H1 (cell line): ENCODE data around the gene BBS9. TPM values are rescaled to one million over a fixed set of nuclear protein-coding genes. Genes with fewer than 3 reads are reported as not detected.

Experiments
- CTCF ChIA-PET: fragments of 300-600 bp; sonication (Branson Sonifier 250); formaldehyde crosslinking; loops from one replicate; lab custom pipeline; 2021; ENCODE audit not compliant: partially characterized antibody; lab: Charles Lee
- POLR2A ChIA-PET: fragments of 300-600 bp; sonication (Branson Sonifier 250); formaldehyde crosslinking; loops from one replicate; lab custom pipeline; 2021; ENCODE audit warnings: inconsistent platforms; ENCODE audit not compliant: partially characterized antibody; lab: Charles Lee
- DNase-seq, 2 experiments: peaks; one replicate each; pipeline versions ENCODE4 v3.0.0 to v3.0.0-alpha.2; 2010 to 2022; ENCODE audit warnings: low spot score in 2 of 2, low read depth in 1 of 2, mixed read lengths in 1 of 2
- FAIRE-seq: peaks from 2 replicates; lab custom pipeline; 2011; peaks lifted over from hg19 to GRCh38; lab: Jason Lieb, UNC
- H2AFZ ChIP-seq: 2 replicates; pipeline ENCODE4 v1.8.1; 2012; ENCODE audit warnings: low read length, inconsistent platforms
- H2AK5ac ChIP-seq: 2 replicates; pipeline ENCODE4 v1.6.1; 2013; ENCODE audit warnings: low read depth, low read length
- H2BK120ac ChIP-seq: replicated peaks from 2 replicates; pipeline ENCODE3; 2013; ENCODE audit warnings: low read depth, low read length, inconsistent platforms
- H2BK12ac ChIP-seq: 2 replicates; pipeline ENCODE4 v1.6.1; 2013; ENCODE audit warnings: low read depth, low read length
- H2BK15ac ChIP-seq: 2 replicates; pipeline ENCODE4 v1.6.1; 2013; ENCODE audit warnings: low read length
- H2BK20ac ChIP-seq: 2 replicates; pipeline ENCODE4 v1.6.1; 2013; ENCODE audit warnings: low read length
- H2BK5ac ChIP-seq: 2 replicates; pipeline ENCODE4 v1.6.1; 2013; ENCODE audit warnings: low read depth, low read length
- H3K14ac ChIP-seq: 2 replicates; pipeline ENCODE4 v1.6.1; 2013; ENCODE audit warnings: inconsistent platforms; ENCODE audit not compliant: insufficient read length
- H3K18ac ChIP-seq: 2 replicates; pipeline ENCODE4 v1.6.1; 2013; ENCODE audit warnings: low read length; ENCODE audit errors: extremely low read depth
- H3K23ac ChIP-seq: 2 replicates; pipeline ENCODE4 v1.6.1; 2013; ENCODE audit warnings: inconsistent platforms; ENCODE audit not compliant: insufficient read length
- H3K23me2 ChIP-seq: 2 replicates; pipeline ENCODE4 v1.6.1; 2013; ENCODE audit warnings: low read depth, low read length
- H3K27ac ChIP-seq: 2 replicates; pipeline ENCODE4 v1.6.1; 2011; ENCODE audit warnings: low read depth, low read length, inconsistent platforms
- H3K27me3 ChIP-seq, 4 experiments: replicated peaks in 1 of 4; 1 replicate in 1 of 4; 2 replicates in 3 of 4; pipeline versions ENCODE4 v1.6.1 to v1.8.1; 2011 to 2013; ENCODE audit warnings: low read length in 3 of 4, mild to moderate bottlenecking in 3 of 4, inconsistent platforms in 2 of 4, mixed read lengths in 2 of 4, moderate library complexity in 1 of 4; ENCODE audit not compliant: control insufficient read depth in 3 of 4, insufficient read depth in 3 of 4; ENCODE audit errors: extremely low read depth in 1 of 4
- H3K36me3 ChIP-seq, 4 experiments: 2 replicates each; pipeline versions ENCODE4 v1.6.1 to v1.8.1; 2011 to 2013; ENCODE audit warnings: mild to moderate bottlenecking in 4 of 4, low read length in 3 of 4, moderate library complexity in 2 of 4, control low read depth in 1 of 4, inconsistent platforms in 1 of 4; ENCODE audit not compliant: insufficient read depth in 4 of 4, control insufficient read depth in 2 of 4
- H3K4ac ChIP-seq: replicated peaks from 2 replicates; pipeline ENCODE3; 2013; ENCODE audit warnings: low read length, low read depth, mixed read lengths, inconsistent platforms; ENCODE audit not compliant: insufficient read length
- H3K4me1 ChIP-seq, 4 experiments: replicated peaks in 1 of 4; 1 replicate in 1 of 4; 2 replicates in 3 of 4; pipeline versions ENCODE4 v1.6.1 to v1.8.1; 2011 to 2013; ENCODE audit warnings: low read length in 3 of 4, inconsistent platforms in 2 of 4, mixed read lengths in 1 of 4; ENCODE audit not compliant: insufficient read depth in 4 of 4, control insufficient read depth in 3 of 4
- H3K4me2 ChIP-seq, 2 experiments: 2 replicates each; pipeline versions ENCODE4 v1.6.1 to v1.8.1; 2011 to 2013; ENCODE audit warnings: low read depth in 2 of 2, low read length in 2 of 2, control low read depth in 1 of 2, inconsistent platforms in 1 of 2, mild to moderate bottlenecking in 1 of 2; ENCODE audit not compliant: insufficient read depth in 1 of 2
- H3K4me3 ChIP-seq, 4 experiments: fragments of 200-600, 300-600 bp in 1 of 4; sonication (generic), shearing (Covaris generic), sonication (Bioruptor Twin) in 1 of 4; 2 replicates each; pipeline versions ENCODE4 v1.5.1 to v1.8.1; 2011 to 2016; ENCODE audit warnings: low read length in 4 of 4, low read depth in 3 of 4, control low read depth in 2 of 4, inconsistent platforms in 2 of 4, mild to moderate bottlenecking in 2 of 4, mixed read lengths in 1 of 4, moderate library complexity in 1 of 4; ENCODE audit not compliant: insufficient read depth in 2 of 4; ENCODE audit errors: extremely low read depth in 1 of 4
- H3K56ac ChIP-seq: replicated peaks from 2 replicates; pipeline ENCODE3; 2013; ENCODE audit warnings: low read depth, mild to moderate bottlenecking, mixed read lengths, low read length, inconsistent platforms; ENCODE audit not compliant: insufficient read length
- H3K79me1 ChIP-seq: 2 replicates; pipeline ENCODE4 v1.6.1; 2013; ENCODE audit warnings: low read depth, low read length, control low read depth
- H3K79me2 ChIP-seq, 2 experiments: 2 replicates each; pipeline versions ENCODE4 v1.6.1 to v1.8.1; 2012 to 2013; ENCODE audit warnings: low read length in 2 of 2, mild to moderate bottlenecking in 2 of 2, inconsistent platforms in 1 of 2; ENCODE audit not compliant: insufficient read depth in 2 of 2, control insufficient read depth in 1 of 2
- H3K9ac ChIP-seq, 4 experiments: replicated peaks in 1 of 4; 1 replicate in 1 of 4; 2 replicates in 3 of 4; pipeline versions ENCODE4 v1.6.1 to v1.8.1; 2011 to 2013; ENCODE audit warnings: low read depth in 3 of 4, low read length in 3 of 4, control low read depth in 2 of 4, mild to moderate bottlenecking in 2 of 4, moderate library complexity in 2 of 4, inconsistent platforms in 1 of 4; ENCODE audit errors: extremely low read depth in 1 of 4
- H3K9me3 ChIP-seq, 2 experiments: 2 replicates each; pipeline versions ENCODE4 v1.6.1 to v1.8.1; 2012 to 2013; ENCODE audit warnings: mild to moderate bottlenecking in 2 of 2, moderate library complexity in 2 of 2, control low read depth in 1 of 2, inconsistent platforms in 1 of 2, low read depth in 1 of 2, low read length in 1 of 2, mixed read lengths in 1 of 2; ENCODE audit not compliant: insufficient read depth in 2 of 2
- H4K20me1 ChIP-seq, 2 experiments: replicated peaks in 1 of 2; 2 replicates each; pipeline versions ENCODE3 to v1.8.1; 2011 to 2013; ENCODE audit warnings: inconsistent platforms in 2 of 2, low read length in 2 of 2, mild to moderate bottlenecking in 1 of 2; ENCODE audit not compliant: insufficient read depth in 2 of 2, control insufficient read depth in 1 of 2
- H4K5ac ChIP-seq: 2 replicates; pipeline ENCODE4 v1.6.1; 2013; ENCODE audit warnings: low read length, low read depth, mixed read lengths, inconsistent platforms; ENCODE audit not compliant: insufficient read length
- H4K8ac ChIP-seq: 2 replicates; pipeline ENCODE4 v1.8.0; 2013; ENCODE audit warnings: mild to moderate bottlenecking, moderate library complexity, low read length, inconsistent platforms; ENCODE audit not compliant: insufficient read depth; ENCODE audit errors: extremely low read depth
- H4K91ac ChIP-seq: replicated peaks from 2 replicates; pipeline ENCODE3; 2013; ENCODE audit warnings: low read length, mixed read lengths, inconsistent platforms; ENCODE audit not compliant: insufficient read length
- CEBPB ChIP-seq: IDR thresholded peaks from 2 replicates; pipeline ENCODE4 v1.6.1; 2012; ENCODE audit warnings: low read depth, low read length
- CTBP2 ChIP-seq: IDR thresholded peaks from 2 replicates; pipeline ENCODE4 v1.7.0; 2011; ENCODE audit warnings: borderline replicate concordance, mild to moderate bottlenecking, moderate library complexity, mixed read lengths, low read length; ENCODE audit not compliant: insufficient read depth, insufficient read length
- EZH2 ChIP-seq: fragments of 200-600 bp; sonication (generic); IDR thresholded peaks from 2 replicates; pipeline ENCODE4 v1.7.1; 2012; ENCODE audit warnings: low read depth, mild to moderate bottlenecking, moderate library complexity, low read length, inconsistent platforms; ENCODE audit not compliant: severe bottlenecking
- HDAC6 ChIP-seq: IDR thresholded peaks from one replicate; pipeline ENCODE4 v1.7.1; 2012; ENCODE audit warnings: low read depth, mild to moderate bottlenecking, inconsistent platforms, low read length, moderate library complexity
- PHF8 ChIP-seq: fragments of 200-600 bp; sonication (generic); conservative IDR thresholded peaks from 2 replicates; pipeline ENCODE4 v1.7.1; 2012; ENCODE audit warnings: low read depth, mild to moderate bottlenecking, inconsistent platforms, low read length, moderate library complexity
- POLR2A ChIP-seq, 2 experiments: IDR thresholded peaks; 1 replicate in 1 of 2; 2 replicates in 1 of 2; pipeline ENCODE4 v1.6.1; 2011; ENCODE audit warnings: low read depth in 2 of 2, low read length in 2 of 2, mild to moderate bottlenecking in 2 of 2; ENCODE audit errors: control extremely low read depth in 1 of 2
- RFX5 ChIP-seq: IDR thresholded peaks from 2 replicates; pipeline ENCODE4 v1.6.1; 2011; ENCODE audit warnings: low read depth, low read length, improper control_type of control experiment, borderline replicate concordance
- RXRA ChIP-seq: IDR thresholded peaks from 2 replicates; pipeline ENCODE4 v1.6.1; 2011; ENCODE audit warnings: low read depth, mild to moderate bottlenecking, low read length, moderate library complexity; ENCODE audit not compliant: insufficient read depth
- SIX5 ChIP-seq: IDR thresholded peaks from 2 replicates; pipeline ENCODE4 v1.6.1; 2011; ENCODE audit warnings: mild to moderate bottlenecking, low read depth, low read length
- SP2 ChIP-seq: IDR thresholded peaks from 2 replicates; pipeline ENCODE4 v1.6.1; 2012; ENCODE audit warnings: mild to moderate bottlenecking, low read length, inconsistent platforms
- TAF1 ChIP-seq: IDR thresholded peaks from 2 replicates; pipeline ENCODE4 v1.6.1; 2011; ENCODE audit warnings: mild to moderate bottlenecking, low read depth, low read length
- TAF7 ChIP-seq: optimal IDR thresholded peaks from 2 replicates; pipeline ENCODE3; 2011; ENCODE audit warnings: low read depth, mild to moderate bottlenecking, inconsistent platforms, low read length, moderate library complexity, borderline replicate concordance
- TCF12 ChIP-seq: IDR thresholded peaks from 2 replicates; pipeline ENCODE4 v1.6.1; 2011; ENCODE audit warnings: low read depth, mild to moderate bottlenecking, low read length
- ZNF274 ChIP-seq: IDR thresholded peaks from 2 replicates; pipeline ENCODE4 v1.7.0; 2012; ENCODE audit warnings: low read length, borderline replicate concordance; ENCODE audit errors: extremely low read depth
- WGBS, 2 experiments: shearing (Covaris generic) in 1 of 2; methylation state at CpG; one replicate each; pipeline versions ENCODE4 v1.1.6 to v1.1.7; 2013 to 2015; ENCODE audit warnings: low lambda C conversion rate in 2 of 2, mixed read lengths in 2 of 2, inconsistent platforms in 1 of 2, low coverage in 1 of 2, missing lambda C conversion rate in 1 of 2; ENCODE audit not compliant: insufficient replicate concordance in 2 of 2, insufficient coverage in 1 of 2, insufficient read length in 1 of 2; ENCODE audit errors: extremely low coverage in 1 of 2, missing lambda C conversion rate in 1 of 2; 5-methylcytosine and 5-hydroxymethylcytosine counted together
- polyA plus RNA-seq, 7 experiments: library from polyadenylated mRNA; depleted of rRNA in 3 of 7; stranded (reverse) in 5 of 7; unstranded in 2 of 7; fragments of >200 nt in 5 of 7; fragments of 200-250 nt in 2 of 7; gene quantifications; 1 replicate in 5 of 7; 2 replicates in 1 of 7; 4 replicates in 1 of 7; pipeline versions ENCODE4 v1.2.1 to v1.2.3, GENCODE V29; 2011 to 2013; ENCODE audit warnings: missing spikeins in 2 of 7, mixed read lengths in 2 of 7
- total RNA-seq: library from RNA; stranded (reverse); fragmentation: NEBNext Ultra II Directional; extraction: Animal tissue kit (Norgen Biotek cat#: 25700); gene quantifications from 2 replicates; pipeline ENCODE4 v1.2.1, GENCODE V29; 2021
- TF ChIP-seq, protein P1 (sequence below): IDR thresholded peaks from 2 replicates; pipeline ENCODE4 v1.6.1; 2012; ENCODE audit warnings: inconsistent platforms

BBS9 gene
- total and polyA plus RNA-seq, 2 of the 8 experiments (the other 6 are each of a cell fraction or from before 2014, with no cell fraction given) = 22.3 to 37.0 TPM

DNA sequence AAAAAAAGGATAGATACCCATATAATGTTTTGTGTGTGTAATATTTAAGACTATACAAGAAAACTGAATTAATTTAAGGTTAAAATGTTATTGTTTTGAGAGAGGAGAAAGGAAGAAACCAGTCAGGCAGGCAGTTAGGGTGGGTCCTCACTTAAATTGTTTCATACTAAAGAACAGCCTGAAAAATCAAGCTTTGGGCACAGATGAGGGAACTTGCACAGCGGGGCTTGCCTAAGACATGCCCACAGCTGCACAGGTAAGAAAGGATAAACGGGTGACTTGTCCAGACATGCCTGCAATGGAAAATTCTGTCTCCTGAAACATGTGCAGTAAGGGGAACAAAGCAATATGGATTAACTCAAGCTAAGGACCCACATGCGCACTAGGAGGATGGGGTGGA, 158.4 kb downstream of the BBS9 start:
- Histone ChIP-seq H2BK5ac (peak overlapping the region; percentile 91; the same call in 1 of the 2 replicates), H2BK12ac (no peak overlapping the region), H3K18ac (no peak overlapping the region), H3K9ac (no peak overlapping the region), H2AK5ac (no peak overlapping the region), H3K56ac (no peak overlapping the region), H3K27ac (no peak overlapping the region), H3K36me3 (peaks cover 0 to 4% (median 0%) of the 10 kb centered on the region in 4 experiments; a peak in 2 of 8 replicates), H3K79me2 (no peaks in the 10 kb centered on the region), H4K5ac (no peak overlapping the region), H3K27me3 (no peaks in the 10 kb centered on the region), H3K9me3 (peaks cover 4 to 5% of the 10 kb centered on the region in 2 experiments; a peak in 3 of 4 replicates), H3K4ac (no peak overlapping the region), H3K4me3 (no peak overlapping the region), H2BK20ac (no peak overlapping the region), H2AFZ (no peak overlapping the region), H3K14ac (no peak overlapping the region), H3K4me1 (no peaks in the 10 kb centered on the region; a peak in 1 of 7 replicates), H2BK120ac (peak overlapping the region; percentile 72), H2BK15ac (no peak overlapping the region), H4K8ac (no peak overlapping the region)
- 89% methylated on average over 3 of the region's 3 CpGs; no CpG with 5 or more reads in 1 of the 2 experiments for WGBS, 2 experiments
- POLR2A ChIA-PET = no interaction called here
- FAIRE-seq (no peak), DNase-seq (no peak)
- no peak for TF ChIP-seq EZH2
- TF ChIP-seq ZNF274 = no peak
- TF ChIP-seq, protein P1, sequence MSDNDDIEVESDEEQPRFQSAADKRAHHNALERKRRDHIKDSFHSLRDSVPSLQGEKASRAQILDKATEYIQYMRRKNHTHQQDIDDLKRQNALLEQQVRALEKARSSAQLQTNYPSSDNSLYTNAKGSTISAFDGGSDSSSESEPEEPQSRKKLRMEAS = no peak
- no peak for TF ChIP-seq CTBP2
- no peak for TF ChIP-seq TAF7
- TF ChIP-seq SP2 = no peak
- no peak for TF ChIP-seq TAF1
- TF ChIP-seq PHF8 = no peak
- TF ChIP-seq RFX5 = no peak
- TF ChIP-seq HDAC6 = no peak
- TF ChIP-seq TCF12 = no peak
- no peak for TF ChIP-seq CEBPB
- no peak for TF ChIP-seq POLR2A (IDR thresholded peaks at IDR 0.05; ENCODE audit: control extremely low read depth in 1 of 2, low read depth in 2 of 2, low read length in 2 of 2)
- TF ChIP-seq SIX5 = no peak
- TF ChIP-seq RXRA = no peak
- TF ChIP-seq, all 59 proteins: peak for 0
- Histone ChIP-seq H3K79me1 (no peaks in the 10 kb centered on the region), H3K23ac (no peak overlapping the region), H4K20me1 (no peaks in the 10 kb centered on the region), H3K23me2 (no peaks in the 10 kb centered on the region), H3K4me2 (no peak overlapping the region), H4K91ac (peak overlapping the region; percentile 74)
- CTCF ChIA-PET = interaction anchor here (0.7 kb wide), 1 partner anchor 21 kb away, joined by 4 read pairs; no protein-coding TSS in a partner anchor
